ENCODE data around the gene BCAS1.

- TF ChIP-seq POLR2A (IDR thresholded peaks at IDR 0.05; ENCODE audit: low read length) (no peak), GATA1 (IDR thresholded peaks at IDR 0.05; ENCODE audit: low read depth, low read length) (no peak)
Observed at GRCh38 chr20:54110041-54110440, 39.6 kb upstream of the BCAS1 start.

Measured in erythroblast (primary cell).